ENCODE measurements around the gene STK16. TPM values are rescaled to one million over a fixed set of nuclear protein-coding genes. Genes with fewer than 3 reads are reported as not detected.

The STK16 gene
- total and polyA plus RNA-seq, 8 donors, result 1.2 to 55.9 (median 36.4) TPM

- no peaks in the 10 kb centered on the region for H3K9me3 ChIP-seq
- intact Hi-C loops (cut with DNase I; ENCODE audit: low total_unique reads), result no loop called here
- H3K36me3 ChIP-seq, result peaks cover 61 to 78% (median 75%) of the 10 kb centered on the region in 4 donors
- no peak for DNase-seq
- no peak for TF ChIP-seq EP300 (IDR thresholded peaks at IDR 0.05)
- TF ChIP-seq CTCF (IDR thresholded peaks at IDR 0.05), result no peak
- no peak for TF ChIP-seq POLR2A (IDR thresholded peaks at IDR 0.05)
- no peaks in the 10 kb centered on the region for H3K27me3 ChIP-seq
- H3K27ac ChIP-seq, result peak overlapping the region in 2 of 5 donors; percentile 41 to 53
- H3K4me3 ChIP-seq, result no peak overlapping the region
- peaks cover 15 to 35% (median 23%) of the 10 kb centered on the region in 4 donors for H3K4me1 ChIP-seq
- 85 to 96% (median 89%) methylated on average over 6 to 9 of the region's 9 CpGs for WGBS, 5 donors
These were observed 34.4 kb upstream of the STK16 start for GRCh38 chr2:219210886-219211362.

- Histone ChIP-seq H3K4me3 (no peak overlapping the region), H3K9me3 (no peaks in the 10 kb centered on the region), H3K27ac (no peak overlapping the region), H3K4me1 (peaks cover 13 to 41% (median 28%) of the 10 kb centered on the region in 4 donors), H3K27me3 (no peaks in the 10 kb centered on the region), H3K36me3 (peaks cover 64 to 81% (median 76%) of the 10 kb centered on the region in 4 donors)
- no peak for DNase-seq
- TF ChIP-seq CTCF (IDR thresholded peaks at IDR 0.05), result no peak
- WGBS, 5 donors, result 75 to 89% (median 88%) methylated on average over 8 of the region's 8 CpGs
- intact Hi-C loops (cut with DNase I; ENCODE audit: low total_unique reads), result no loop called here
These were observed 32.3 kb upstream of the STK16 start for GRCh38 chr2:219213026-219213415.

GRCh38 chr2:219213486-219214071 lies 31.7 kb upstream of the STK16 start:
- H3K9me3 ChIP-seq, result no peaks in the 10 kb centered on the region
- peaks cover 63 to 75% (median 70%) of the 10 kb centered on the region in 4 donors for H3K36me3 ChIP-seq
- DNase-seq, result no peak
- no peak overlapping the region for H3K4me3 ChIP-seq
- peaks cover 16 to 41% (median 26%) of the 10 kb centered on the region in 4 donors for H3K4me1 ChIP-seq
- no peaks in the 10 kb centered on the region for H3K27me3 ChIP-seq
- WGBS, 5 donors, result 90 to 96% (median 94%) methylated on average over 10 of the region's 10 CpGs
- H3K27ac ChIP-seq, result no peak overlapping the region
- intact Hi-C loops (cut with DNase I; ENCODE audit: low total_unique reads), result no loop called here
- TF ChIP-seq POLR2A (IDR thresholded peaks at IDR 0.05), result no peak
- no peak for TF ChIP-seq POLR2AphosphoS5 (IDR thresholded peaks at IDR 0.05)
- no peak for TF ChIP-seq EP300 (IDR thresholded peaks at IDR 0.05)
- TF ChIP-seq CTCF (IDR thresholded peaks at IDR 0.05), result no peak

- H3K4me1 ChIP-seq, result peaks cover 19 to 41% (median 29%) of the 10 kb centered on the region in 4 donors
- H3K9me3 ChIP-seq, result no peaks in the 10 kb centered on the region
- TF ChIP-seq EP300 (IDR thresholded peaks at IDR 0.05) (no peak), POLR2A (IDR thresholded peaks at IDR 0.05) (no peak), POLR2AphosphoS5 (IDR thresholded peaks at IDR 0.05) (no peak), CTCF (IDR thresholded peaks at IDR 0.05) (no peak)
- peaks cover 58 to 70% (median 65%) of the 10 kb centered on the region in 4 donors for H3K36me3 ChIP-seq
- no peak overlapping the region for H3K27ac ChIP-seq
- no peak overlapping the region for H3K4me3 ChIP-seq
- H3K27me3 ChIP-seq, result no peaks in the 10 kb centered on the region
- no peak for DNase-seq
- 95 to 98% (median 96%) methylated on average over 15 of the region's 15 CpGs for WGBS, 5 donors
- intact Hi-C loops (cut with DNase I; ENCODE audit: low total_unique reads), result no loop called here
These were observed 31.1 kb upstream of the STK16 start for GRCh38 chr2:219214141-219214540.

All from stomach (tissue), 9 donors.